Gastrocnemius medialis (tissue), 4 donors: ENCODE data around the gene ANXA3. TPM values are rescaled to one million over a fixed set of nuclear protein-coding genes. Genes with fewer than 3 reads are reported as not detected.
A peak's percentile ranks its signal among the peaks of the same experiment; 100 is the strongest.

ENCODE experiments used
- ATAC-seq, 2 donors: fragments of 150-250 bp; one replicate each; pipeline ENCODE4 v1.9.1; 2016
- DNase-seq, 2 donors: peaks; one replicate each; pipeline ENCODE4 v3.0.0-alpha.2; 2019
- H3K27ac ChIP-seq, 4 donors: fragments of 200-600 bp; sonication (generic); 1 replicate in 1 of 4; 2 replicates in 3 of 4; pipeline ENCODE4 v1.5.1; 2016 to 2018; ENCODE audit warnings: mild to moderate bottlenecking in 2 of 4, moderate library complexity in 1 of 4
- H3K27me3 ChIP-seq, 3 donors: fragments of 200-600 bp; sonication (generic) in 2 of 3; 1 replicate in 1 of 3; 2 replicates in 2 of 3; pipeline versions ENCODE4 v1.5.1 to v1.6.0; 2016 to 2019; ENCODE audit warnings: mild to moderate bottlenecking in 1 of 3, moderate library complexity in 1 of 3
- H3K36me3 ChIP-seq, 2 donors: fragments of 200-600 bp; sonication (generic) in 1 of 2; one replicate each; pipeline ENCODE4 v1.5.1; 2017 to 2018
- H3K4me1 ChIP-seq, 2 donors: fragments of 200-600 bp; sonication (generic) in 1 of 2; one replicate each; pipeline ENCODE4 v1.5.1; 2016 to 2017; ENCODE audit warnings: mild to moderate bottlenecking in 2 of 2
- H3K4me3 ChIP-seq, 4 donors: fragments of 200-600 bp; sonication (generic) in 3 of 4; 1 replicate in 1 of 4; 2 replicates in 3 of 4; pipeline ENCODE4 v1.5.1; 2016 to 2019; ENCODE audit warnings: mild to moderate bottlenecking in 2 of 4
- H3K9me3 ChIP-seq, 3 donors: fragments of 200-600 bp; sonication (generic) in 2 of 3; 1 replicate in 1 of 3; 2 replicates in 2 of 3; pipeline ENCODE4 v1.5.1; 2016 to 2019
- POLR2A ChIP-seq, 2 donors: fragments of 450-650 bp; IDR thresholded peaks; one replicate each; pipeline ENCODE4 v1.6.1; 2017; ENCODE audit warnings: antibody characterized with exemption in 2 of 2, mild to moderate bottlenecking in 2 of 2, moderate library complexity in 2 of 2
- in situ Hi-C, 4 donors: fragments of 200-750 bp; cut with MboI; loops; one replicate each; pipeline versions ENCODE4 v1.15.0 to v1.8.0; 2017; ENCODE audit warnings: low sequenced_read_pairs in 4 of 4
- intact Hi-C: fragments of 100-400 bp; cut with DNase I; formaldehyde crosslinking; loops from one replicate; pipeline ENCODE4 v1.15.1; 2023; ENCODE audit warnings: low total_unique reads
- total RNA-seq, 4 donors: library from RNA; depleted of rRNA; stranded (reverse); fragments of >200 nt; gene quantifications; one replicate each; pipeline versions ENCODE4 v1.1.0 to v1.2.3, GENCODE V29; 2016
- TF ChIP-seq, protein P1 (sequence below), 5 experiments: fragments of 450-650 bp in 3 of 5; fragments of 200-600 bp in 2 of 5; sonication (generic) in 2 of 5; IDR thresholded peaks in 4 of 5; conservative IDR thresholded peaks in 1 of 5; 1 replicate in 4 of 5; 2 replicates in 1 of 5; pipeline ENCODE4 v1.5.1; 2016 to 2019; ENCODE audit warnings: antibody characterized with exemption in 5 of 5, mild to moderate bottlenecking in 3 of 5, moderate library complexity in 3 of 5

Gene ANXA3
- total RNA-seq, 4 donors from 2014 or later: 15.4 to 22.8 (median 17.7) TPM

DNA sequence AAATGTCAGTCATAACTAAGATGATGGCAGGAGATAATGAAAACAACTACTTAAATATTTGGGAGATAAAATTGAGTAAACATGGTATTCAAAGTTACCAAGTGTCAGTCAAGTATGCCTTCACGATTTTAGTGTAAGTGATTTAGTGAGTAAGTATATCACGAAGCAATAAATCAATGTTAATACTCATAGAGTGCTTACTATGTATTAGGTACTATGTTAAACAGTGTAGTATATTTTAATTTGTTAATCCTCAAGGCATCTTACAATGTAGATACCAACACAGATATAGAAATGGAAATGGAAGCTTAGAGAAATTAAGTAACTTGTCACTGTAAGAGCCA lies 59.6 kb downstream of the ANXA3 start:
- Histone ChIP-seq H3K9me3 (no peaks in the 10 kb centered on the region), H3K4me3 (no peak overlapping the region), H3K27me3 (no peaks in the 10 kb centered on the region), H3K36me3 (no peaks in the 10 kb centered on the region), H3K4me1 (no peaks in the 10 kb centered on the region), H3K27ac (no peak overlapping the region)
- TF ChIP-seq, protein P1, sequence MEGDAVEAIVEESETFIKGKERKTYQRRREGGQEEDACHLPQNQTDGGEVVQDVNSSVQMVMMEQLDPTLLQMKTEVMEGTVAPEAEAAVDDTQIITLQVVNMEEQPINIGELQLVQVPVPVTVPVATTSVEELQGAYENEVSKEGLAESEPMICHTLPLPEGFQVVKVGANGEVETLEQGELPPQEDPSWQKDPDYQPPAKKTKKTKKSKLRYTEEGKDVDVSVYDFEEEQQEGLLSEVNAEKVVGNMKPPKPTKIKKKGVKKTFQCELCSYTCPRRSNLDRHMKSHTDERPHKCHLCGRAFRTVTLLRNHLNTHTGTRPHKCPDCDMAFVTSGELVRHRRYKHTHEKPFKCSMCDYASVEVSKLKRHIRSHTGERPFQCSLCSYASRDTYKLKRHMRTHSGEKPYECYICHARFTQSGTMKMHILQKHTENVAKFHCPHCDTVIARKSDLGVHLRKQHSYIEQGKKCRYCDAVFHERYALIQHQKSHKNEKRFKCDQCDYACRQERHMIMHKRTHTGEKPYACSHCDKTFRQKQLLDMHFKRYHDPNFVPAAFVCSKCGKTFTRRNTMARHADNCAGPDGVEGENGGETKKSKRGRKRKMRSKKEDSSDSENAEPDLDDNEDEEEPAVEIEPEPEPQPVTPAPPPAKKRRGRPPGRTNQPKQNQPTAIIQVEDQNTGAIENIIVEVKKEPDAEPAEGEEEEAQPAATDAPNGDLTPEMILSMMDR (IDR thresholded peaks at IDR 0.05 in 4 of 5, conservative IDR thresholded peaks at IDR 0.05 in 1 of 5): no peak
- TF ChIP-seq POLR2A (IDR thresholded peaks at IDR 0.05): no peak
- intact Hi-C loops (loop anchor here (10.0 kb wide), 1 partner anchor 164 kb away; the partner anchor contains the start of gene BMP2K), in situ Hi-C loops (loop anchor here in 3 of 4 donors (5.0 to 10.0 kb wide), 2 partner anchors 244 to 256 kb away; no protein-coding TSS in a partner anchor)
- no peak for ATAC-seq
- no peak for DNase-seq

DNA sequence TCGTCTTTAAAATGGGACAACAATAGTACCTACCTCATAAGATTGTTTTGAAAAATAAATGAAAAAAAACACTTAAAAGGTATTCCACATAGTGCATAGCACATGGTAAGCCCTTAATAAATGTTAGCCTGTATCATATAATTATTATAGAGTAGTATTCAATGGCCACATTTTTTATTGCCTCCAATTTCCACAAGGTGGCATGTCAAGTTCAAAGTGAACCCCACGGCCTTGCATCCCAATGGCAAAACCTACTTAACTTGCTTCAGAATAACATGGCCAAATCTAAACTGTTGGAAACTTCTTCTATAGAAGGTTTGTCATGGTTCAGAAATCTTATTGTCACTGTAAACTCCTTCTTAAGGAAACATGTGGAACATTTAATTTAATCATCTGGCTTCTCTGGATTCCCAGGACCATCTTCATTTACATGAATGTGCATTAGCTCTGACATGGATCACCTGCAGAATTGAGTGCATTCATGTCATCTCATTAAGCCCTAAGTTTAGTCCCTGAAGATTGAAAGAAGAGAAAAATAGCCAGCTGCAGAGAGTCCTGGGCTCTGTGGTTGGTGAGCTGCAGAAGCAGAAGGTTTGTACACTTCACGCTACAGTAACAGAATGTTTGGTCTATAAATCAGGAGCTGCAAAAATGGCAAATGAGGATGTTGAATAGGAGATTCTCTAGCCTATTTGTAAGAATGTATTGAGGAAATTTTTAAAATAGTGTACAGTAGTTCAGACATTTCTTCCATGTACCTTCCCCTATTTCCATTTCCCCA lies 61.0 kb downstream of the ANXA3 start:
- intact Hi-C loops: loop anchor here (1.0 to 10.0 kb wide), 2 partner anchors 162 to 252 kb away; partner anchors contain the start of gene BMP2K
- H3K27ac ChIP-seq: no peak overlapping the region
- no peaks in the 10 kb centered on the region for H3K9me3 ChIP-seq
- no peaks in the 10 kb centered on the region for H3K4me1 ChIP-seq
- no peaks in the 10 kb centered on the region for H3K36me3 ChIP-seq
- H3K27me3 ChIP-seq: no peaks in the 10 kb centered on the region
- TF ChIP-seq, protein P1 (IDR thresholded peaks at IDR 0.05 in 4 of 5, conservative IDR thresholded peaks at IDR 0.05 in 1 of 5): peak in 4 of 5 experiments; percentile 35 to 58 (median 50)
- TF ChIP-seq POLR2A (IDR thresholded peaks at IDR 0.05): no peak
- ATAC-seq: peak in 1 of 2 donors; percentile 65
- no peak for DNase-seq
- in situ Hi-C loops: loop anchor here in 3 of 4 donors (5.0 to 10.0 kb wide), 2 partner anchors 242 to 255 kb away; no protein-coding TSS in a partner anchor
- H3K4me3 ChIP-seq: no peak overlapping the region

DNA sequence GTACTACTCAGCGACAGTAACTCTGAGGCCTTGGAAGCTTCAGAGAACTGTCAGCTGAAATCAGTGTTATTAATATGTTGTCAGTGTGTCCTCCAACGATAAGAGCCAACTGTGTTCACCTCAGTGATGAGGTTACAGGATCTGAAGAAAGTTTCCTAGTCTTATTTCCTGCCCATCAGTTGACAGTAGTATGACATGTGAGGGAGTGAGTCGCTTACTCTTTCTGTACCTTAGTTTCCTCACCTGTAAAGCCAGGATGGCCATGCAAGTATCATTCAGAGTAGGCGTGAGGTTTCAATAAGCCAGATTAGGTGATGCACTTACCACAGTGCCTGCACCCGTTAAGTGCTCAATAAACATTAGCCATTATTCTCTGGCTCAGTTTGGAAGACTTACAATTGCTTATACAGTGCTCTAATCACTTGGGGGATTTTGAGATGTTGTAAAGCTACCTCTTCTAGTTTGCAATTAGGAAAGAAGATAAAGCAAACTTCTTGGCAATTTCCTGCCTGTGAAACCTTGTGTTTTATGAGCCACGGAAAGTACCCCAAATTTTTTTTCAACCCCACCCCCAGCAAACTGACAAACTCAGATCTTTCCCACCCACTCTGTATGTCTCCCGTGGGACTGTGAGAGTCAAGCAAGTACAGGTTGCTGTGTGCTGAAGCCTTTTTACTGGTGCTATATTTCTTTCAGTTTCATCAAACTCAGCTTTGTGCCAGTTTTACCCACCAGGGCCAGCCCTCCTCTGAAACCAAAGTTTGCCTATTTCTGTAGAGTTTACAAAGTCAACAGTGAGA lies 62.2 kb downstream of the ANXA3 start:
- Histone ChIP-seq H3K4me1 (no peaks in the 10 kb centered on the region), H3K9me3 (no peaks in the 10 kb centered on the region), H3K4me3 (no peak overlapping the region), H3K36me3 (no peaks in the 10 kb centered on the region), H3K27me3 (no peaks in the 10 kb centered on the region), H3K27ac (no peak overlapping the region)
- ATAC-seq (no peak), DNase-seq (no peak)
- in situ Hi-C loops: loop anchor here in 3 of 4 donors (5.0 to 10.0 kb wide), 2 partner anchors 241 to 254 kb away; no protein-coding TSS in a partner anchor
- intact Hi-C loops: loop anchor here (10.0 kb wide), 1 partner anchor 161 kb away; the partner anchor contains the start of gene BMP2K
- TF ChIP-seq, protein P1 (IDR thresholded peaks at IDR 0.05 in 4 of 5, conservative IDR thresholded peaks at IDR 0.05 in 1 of 5): no peak
- no peak for TF ChIP-seq POLR2A (IDR thresholded peaks at IDR 0.05)

DNA sequence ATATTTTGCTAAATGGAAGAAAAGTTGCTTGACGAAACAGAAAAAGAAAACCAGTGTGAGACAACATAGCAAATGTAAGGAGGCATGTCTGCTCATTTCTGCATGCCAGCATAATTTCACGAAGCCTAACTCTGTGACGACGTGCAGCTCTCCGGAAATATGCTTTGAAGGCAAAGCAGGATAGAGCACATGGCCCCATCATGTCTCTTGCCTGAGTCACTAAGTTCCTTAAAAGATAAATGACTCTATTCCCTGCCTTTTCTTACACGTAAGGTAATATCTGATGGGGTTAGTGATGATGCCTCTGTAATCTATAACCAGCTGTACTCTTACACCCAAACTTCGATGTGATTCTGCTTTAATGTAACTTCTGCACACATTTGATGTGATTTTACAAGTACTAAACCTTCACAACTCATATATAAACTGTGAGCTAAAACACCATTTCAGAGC lies 64.5 kb downstream of the ANXA3 start:
- no peak for ATAC-seq
- no peaks in the 10 kb centered on the region for H3K4me1 ChIP-seq
- no peak for DNase-seq
- in situ Hi-C loops: loop anchor here in 1 of 4 donors (10.0 kb wide), 1 partner anchor 239 kb away; no protein-coding TSS in a partner anchor
- H3K9me3 ChIP-seq: no peaks in the 10 kb centered on the region
- no peaks in the 10 kb centered on the region for H3K27me3 ChIP-seq
- no peak overlapping the region for H3K27ac ChIP-seq
- no peaks in the 10 kb centered on the region for H3K36me3 ChIP-seq
- intact Hi-C loops: loop anchor here (10.0 kb wide), 1 partner anchor 159 kb away; the partner anchor contains the start of gene BMP2K
- no peak for TF ChIP-seq POLR2A (IDR thresholded peaks at IDR 0.05)
- TF ChIP-seq, protein P1 (IDR thresholded peaks at IDR 0.05 in 4 of 5, conservative IDR thresholded peaks at IDR 0.05 in 1 of 5): no peak
- no peak overlapping the region for H3K4me3 ChIP-seq
